ENCODE measurements around the gene NPEPL1. TPM values are rescaled to one million over a fixed set of nuclear protein-coding genes. Genes with fewer than 3 reads are reported as not detected.

The NPEPL1 gene
- total RNA-seq, 1 experiment from 2014 or later = 41.9 TPM

DNA sequence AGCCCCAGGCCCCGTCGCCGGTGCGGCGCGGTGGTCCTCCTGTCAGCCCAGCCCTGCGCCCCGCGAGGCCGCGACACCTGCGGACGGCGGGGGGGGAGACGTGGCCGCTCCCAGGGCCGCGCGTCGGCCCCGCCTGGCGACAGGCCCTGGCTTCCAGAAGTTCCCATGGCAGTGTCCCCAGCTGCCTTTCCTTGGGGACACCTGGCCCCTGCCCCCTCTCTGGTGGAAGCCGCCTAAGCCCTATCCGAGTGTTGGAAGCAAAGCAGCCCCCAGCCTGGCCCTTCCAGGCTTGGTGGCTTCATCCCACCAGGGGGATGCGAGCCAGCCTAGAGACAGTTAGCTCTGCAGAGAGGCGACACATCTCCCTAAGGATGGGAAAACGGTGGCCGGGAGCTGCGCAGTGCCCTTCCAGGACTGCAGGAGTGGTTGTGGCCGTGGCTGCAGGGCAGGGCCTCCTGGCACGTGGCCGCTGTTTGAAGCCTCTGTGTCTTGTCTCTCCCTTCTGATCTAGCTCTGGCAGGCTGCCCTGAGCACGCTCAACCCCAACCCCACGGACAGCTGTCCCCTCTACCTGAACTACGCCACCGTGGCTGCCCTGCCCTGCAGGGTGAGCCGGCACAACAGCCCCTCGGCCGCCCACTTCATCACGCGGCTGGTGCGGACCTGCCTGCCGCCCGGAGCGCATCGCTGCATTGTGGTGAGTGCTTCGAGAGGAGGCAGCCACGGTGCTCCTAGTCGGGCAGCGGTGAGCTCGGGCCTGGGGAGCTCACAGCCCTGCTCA lies 816 bp downstream of the NPEPL1 start:
- Mint-ChIP-seq H3K36me3 (ENCODE audit: insufficient read depth, unreplicated experiment) (no peaks in the 10 kb centered on the region), H3K4me1 (ENCODE audit: low read depth, unreplicated experiment) (no peaks in the 10 kb centered on the region), H3K27ac (ENCODE audit: unreplicated experiment) (peak overlapping the region; percentile 57), H3K4me3 (ENCODE audit: unreplicated experiment) (peak overlapping the region; percentile 72), H3K27me3 (ENCODE audit: insufficient read depth, unreplicated experiment) (no peaks in the 10 kb centered on the region), H3K9me3 (ENCODE audit: unreplicated experiment) (no peaks in the 10 kb centered on the region)
- Histone ChIP-seq H3K9me3 (no peaks in the 10 kb centered on the region), H3K4me3 (ENCODE audit: low read depth, low read length) (peak overlapping the region; percentile 72), H3K4me1 (peaks cover 18% of the 10 kb centered on the region), H3K27me3 (replicated peaks; ENCODE audit: control insufficient read depth, insufficient read depth, low read length) (no peaks in the 10 kb centered on the region), H3K36me3 (ENCODE audit: control insufficient read depth, insufficient read depth, low read length) (peaks cover 1% of the 10 kb centered on the region; the same call in 1 of the 2 replicates)
- ChIA-PET CTCF (interaction anchor here (0.6 to 1.9 kb wide), 6 partner anchors 13 to 762 kb away, joined by 3 to 9 read pairs (median 3); partner anchors contain the start of gene STX16), POLR2A (interaction anchor here (0.6 kb wide), 4 partner anchors 17 to 1247 kb away, joined by 3 to 9 read pairs (median 5); partner anchors contain the start of genes FAM217B and PPP1R3D)
- intact Hi-C loops (cut with micrococcal nuclease; ENCODE audit: unreplicated experiment) = loop anchor here (5.0 kb wide), 2 partner anchors 41 to 456 kb away; partner anchors contain the start of gene STX16
- peak; percentile 63 to 70 for DNase-seq
- TF ChIP-seq, protein P1, sequence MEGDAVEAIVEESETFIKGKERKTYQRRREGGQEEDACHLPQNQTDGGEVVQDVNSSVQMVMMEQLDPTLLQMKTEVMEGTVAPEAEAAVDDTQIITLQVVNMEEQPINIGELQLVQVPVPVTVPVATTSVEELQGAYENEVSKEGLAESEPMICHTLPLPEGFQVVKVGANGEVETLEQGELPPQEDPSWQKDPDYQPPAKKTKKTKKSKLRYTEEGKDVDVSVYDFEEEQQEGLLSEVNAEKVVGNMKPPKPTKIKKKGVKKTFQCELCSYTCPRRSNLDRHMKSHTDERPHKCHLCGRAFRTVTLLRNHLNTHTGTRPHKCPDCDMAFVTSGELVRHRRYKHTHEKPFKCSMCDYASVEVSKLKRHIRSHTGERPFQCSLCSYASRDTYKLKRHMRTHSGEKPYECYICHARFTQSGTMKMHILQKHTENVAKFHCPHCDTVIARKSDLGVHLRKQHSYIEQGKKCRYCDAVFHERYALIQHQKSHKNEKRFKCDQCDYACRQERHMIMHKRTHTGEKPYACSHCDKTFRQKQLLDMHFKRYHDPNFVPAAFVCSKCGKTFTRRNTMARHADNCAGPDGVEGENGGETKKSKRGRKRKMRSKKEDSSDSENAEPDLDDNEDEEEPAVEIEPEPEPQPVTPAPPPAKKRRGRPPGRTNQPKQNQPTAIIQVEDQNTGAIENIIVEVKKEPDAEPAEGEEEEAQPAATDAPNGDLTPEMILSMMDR (IDR thresholded peaks at IDR 0.05; ENCODE audit: insufficient read depth in 1 of 2, low read depth in 1 of 2, low read length in 1 of 2, severe bottlenecking in 1 of 2, unreplicated experiment in 1 of 2) = no peak
- no TSS peak for BruUV-seq (replicated peaks)

DNA sequence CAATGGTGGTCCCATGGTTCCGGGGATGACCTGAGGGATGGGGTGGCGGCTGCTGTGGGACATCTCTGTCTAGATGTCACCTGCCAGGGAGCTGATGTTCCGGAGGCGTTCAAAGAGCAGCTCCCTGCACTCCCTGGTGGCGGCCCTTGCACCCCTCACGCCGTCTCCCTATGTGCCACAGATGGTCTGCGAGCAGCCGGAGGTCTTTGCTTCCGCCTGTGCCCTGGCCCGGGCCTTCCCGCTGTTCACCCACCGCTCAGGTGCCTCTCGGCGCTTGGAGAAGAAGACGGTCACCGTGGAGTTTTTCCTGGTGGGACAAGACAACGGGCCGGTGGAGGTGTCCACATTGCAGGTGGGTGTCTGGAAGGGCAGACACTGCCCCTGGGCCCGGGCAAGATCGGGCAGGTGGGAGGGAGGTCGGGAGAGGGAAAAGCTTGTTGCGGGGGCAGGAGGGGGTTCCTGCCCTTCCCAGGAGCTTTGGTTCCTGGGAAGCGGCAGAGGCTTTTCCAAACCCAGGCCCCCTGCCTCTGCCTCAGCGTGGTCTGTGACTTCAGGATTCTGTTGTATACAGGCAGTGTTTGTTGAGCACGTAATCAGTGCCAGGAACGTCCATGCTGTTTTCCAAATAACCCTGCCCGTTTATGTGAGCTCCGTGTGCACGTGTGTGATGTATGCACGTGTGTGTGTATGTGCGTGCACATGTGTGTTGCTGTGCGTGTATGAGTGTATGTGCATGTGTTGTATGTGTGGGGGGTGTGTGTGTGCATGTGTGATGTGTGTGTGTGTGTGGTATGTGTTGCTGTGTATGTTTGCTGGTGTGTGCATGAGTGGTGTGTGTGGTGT lies 1.9 kb downstream of the NPEPL1 start:
- POLR2A ChIA-PET = interaction anchor here (0.6 kb wide), 3 partner anchors 13 to 42 kb away, joined by 3 to 9 read pairs (median 6); no protein-coding TSS in a partner anchor
- TF ChIP-seq, protein P1 (IDR thresholded peaks at IDR 0.05; ENCODE audit: insufficient read depth in 1 of 2, low read depth in 1 of 2, low read length in 1 of 2, severe bottlenecking in 1 of 2, unreplicated experiment in 1 of 2) = no peak
- peaks cover 18% of the 10 kb centered on the region for H3K4me1 ChIP-seq
- Mint-ChIP-seq H3K4me3 (ENCODE audit: unreplicated experiment) (peak overlapping the region; percentile 72), H3K9me3 (ENCODE audit: unreplicated experiment) (no peaks in the 10 kb centered on the region), H3K4me1 (ENCODE audit: low read depth, unreplicated experiment) (no peaks in the 10 kb centered on the region), H3K36me3 (ENCODE audit: insufficient read depth, unreplicated experiment) (no peaks in the 10 kb centered on the region), H3K27me3 (ENCODE audit: insufficient read depth, unreplicated experiment) (no peaks in the 10 kb centered on the region), H3K27ac (ENCODE audit: unreplicated experiment) (no peak overlapping the region)
- BruUV-seq (replicated peaks) = no TSS peak
- no peak overlapping the region for H3K4me3 ChIP-seq (ENCODE audit: low read depth, low read length)
- H3K9me3 ChIP-seq = no peaks in the 10 kb centered on the region
- H3K27me3 ChIP-seq (replicated peaks; ENCODE audit: control insufficient read depth, insufficient read depth, low read length) = no peaks in the 10 kb centered on the region
- CTCF ChIA-PET = interaction anchor here (1.1 to 1.9 kb wide), 3 partner anchors 12 to 223 kb away, joined by 3 to 9 read pairs (median 3); partner anchors contain the start of gene STX16
- intact Hi-C loops (cut with micrococcal nuclease; ENCODE audit: unreplicated experiment) = loop anchor here (5.0 kb wide), 2 partner anchors 42 to 457 kb away; partner anchors contain the start of gene STX16
- no peak for DNase-seq
- peaks cover 1% of the 10 kb centered on the region; the same call in 1 of the 2 replicates for H3K36me3 ChIP-seq (ENCODE audit: control insufficient read depth, insufficient read depth, low read length)

All from Caco-2 (cell line).